HCT116 (cell line): ENCODE measurements around the gene LIN7B. TPM values are rescaled to one million over a fixed set of nuclear protein-coding genes. Genes with fewer than 3 reads are reported as not detected.

ENCODE experiments used
- ATAC-seq: fragments of 200-7000 bp; cut with Tn5 transposase; 2 replicates; pipeline ENCODE4 v1.9.1; 2020; ENCODE audit warnings: mild to moderate bottlenecking, moderate library complexity
- BruUV-seq: library from RNA; stranded (reverse); fragments of 400-500 nt; replicated peaks from 2 replicates; lab custom pipeline; 2021; lab: Mats Ljungman, UMichigan
- CTCF ChIA-PET: fragments of 300-600 bp; sonication (Branson Sonifier 250); formaldehyde crosslinking; loops from one replicate; lab custom pipeline; 2021; ENCODE audit warnings: antibody characterized with exemption; lab: Charles Lee
- POLR2A ChIA-PET: fragments of 300-600, 350-600 bp; sonication (Branson Sonifier 250); formaldehyde crosslinking; loops from one replicate; lab custom pipeline; 2021; ENCODE audit warnings: antibody characterized with exemption; lab: Charles Lee
- RAD21 ChIA-PET, 2 experiments: fragments of 300-600 bp; sonication (Branson Sonifier 250); formaldehyde crosslinking; loops; one replicate each; lab custom pipeline; 2023; ENCODE audit warnings: low total read pairs in 2 of 2; ENCODE audit not compliant: uncharacterized antibody in 2 of 2, unreplicated experiment in 2 of 2, low non-redundant PET in 1 of 2; lab: Charles Lee
- DNase-seq: peaks from one replicate; pipeline ENCODE4 v3.0.0-alpha.2; 2010; ENCODE audit warnings: low read depth, low spot score
- H2AFZ ChIP-seq: fragments of 200-600 bp; shearing (Covaris generic), sonication (generic); 2 replicates; pipeline ENCODE4 v1.6.1; 2017; ENCODE audit warnings: low read depth, mixed run types, mixed read lengths, antibody characterized with exemption, low read length; ENCODE audit not compliant: poor library complexity, severe bottlenecking
- H3K27ac ChIP-seq: 2 replicates; pipeline ENCODE4 v1.5.1; 2012; ENCODE audit warnings: low read depth, low read length
- H3K27me3 ChIP-seq: fragments of 200-600 bp; sonication (generic); 2 replicates; pipeline ENCODE4 v1.6.1; 2016; ENCODE audit warnings: mixed run types, low read length, mixed read lengths; ENCODE audit not compliant: insufficient read depth
- H3K36me3 ChIP-seq, 2 experiments: fragments of 200-500 bp in 1 of 2; fragments of 200-600 bp in 1 of 2; sonication (Bioruptor generic) in 1 of 2; sonication (generic) in 1 of 2; 2 replicates each; pipeline versions ENCODE4 v1.5.1 to v1.6.1; 2014 to 2016; ENCODE audit warnings: low read length in 2 of 2, inconsistent platforms in 1 of 2, mixed read lengths in 1 of 2, mixed run types in 1 of 2; ENCODE audit not compliant: insufficient read depth in 2 of 2, control insufficient read depth in 1 of 2
- H3K4me1 ChIP-seq, 2 experiments: fragments of 200-600 bp in 1 of 2; sonication (generic) in 1 of 2; 2 replicates each; pipeline versions ENCODE4 v1.5.1 to v1.6.1; 2012 to 2017; ENCODE audit warnings: low read length in 2 of 2, inconsistent platforms in 1 of 2, mild to moderate bottlenecking in 1 of 2, mixed read lengths in 1 of 2, mixed run types in 1 of 2, moderate library complexity in 1 of 2; ENCODE audit not compliant: insufficient read depth in 2 of 2, control insufficient read depth in 1 of 2
- H3K4me2 ChIP-seq: fragments of 200-600 bp; sonication (generic); 2 replicates; pipeline ENCODE4 v1.6.1; 2017; ENCODE audit warnings: mixed run types, low read length, mixed read lengths
- H3K4me3 ChIP-seq, 2 experiments: fragments of 200-600 bp in 1 of 2; sonication (generic) in 1 of 2; replicated peaks in 1 of 2; 2 replicates each; pipeline ENCODE4 v1.5.1; 2011 to 2016; ENCODE audit warnings: low read length in 2 of 2, control low read depth in 1 of 2, low read depth in 1 of 2, mild to moderate bottlenecking in 1 of 2, mixed read lengths in 1 of 2, mixed run types in 1 of 2
- H3K79me2 ChIP-seq: fragments of 200-600 bp; sonication (generic); 2 replicates; pipeline ENCODE4 v1.6.1; 2017; ENCODE audit warnings: mild to moderate bottlenecking, mixed run types, low read length, moderate library complexity, mixed read lengths; ENCODE audit not compliant: insufficient read depth
- H3K9ac ChIP-seq: fragments of 200-600 bp; sonication (generic); 2 replicates; pipeline ENCODE4 v1.6.1; 2016; ENCODE audit warnings: low read length, mixed read lengths
- H3K9me2 ChIP-seq: fragments of 200-600 bp; sonication (generic), shearing (Covaris generic); 2 replicates; pipeline ENCODE4 v1.6.1; 2017; ENCODE audit warnings: mixed run types, mild to moderate bottlenecking, moderate library complexity; ENCODE audit not compliant: insufficient read depth
- H3K9me3 ChIP-seq, 2 experiments: fragments of 200-500 bp in 1 of 2; fragments of 200-600 bp in 1 of 2; sonication (Bioruptor generic) in 1 of 2; sonication (generic) in 1 of 2; 2 replicates each; pipeline ENCODE4 v1.6.1; 2014 to 2017; ENCODE audit warnings: low read length in 2 of 2, mixed read lengths in 2 of 2, inconsistent platforms in 1 of 2, low read depth in 1 of 2, mild to moderate bottlenecking in 1 of 2, mixed run types in 1 of 2, moderate library complexity in 1 of 2; ENCODE audit not compliant: control insufficient read depth in 1 of 2, insufficient read depth in 1 of 2
- H4K20me1 ChIP-seq: fragments of 200-600 bp; sonication (generic), shearing (Covaris generic); 2 replicates; pipeline ENCODE4 v1.6.1; 2017; ENCODE audit warnings: mixed run types, mild to moderate bottlenecking, moderate library complexity; ENCODE audit not compliant: insufficient read depth
- ATF3 ChIP-seq: IDR thresholded peaks from 2 replicates; pipeline ENCODE4 v1.6.1; 2012
- CBX3 ChIP-seq: IDR thresholded peaks from 2 replicates; pipeline ENCODE4 v1.6.1; 2012; ENCODE audit warnings: low read depth
- EGR1 ChIP-seq: IDR thresholded peaks from 2 replicates; pipeline ENCODE4 v1.6.1; 2012; ENCODE audit warnings: low read depth
- EZH2phosphoT487 ChIP-seq: fragments of 200-600 bp; IDR thresholded peaks from 2 replicates; pipeline ENCODE4 v1.6.1; 2018; ENCODE audit warnings: antibody characterized with exemption, borderline replicate concordance
- RAD21 ChIP-seq: IDR thresholded peaks from 2 replicates; pipeline ENCODE4 v1.6.1; 2012; ENCODE audit warnings: low read depth, mild to moderate bottlenecking
- SP1 ChIP-seq: IDR thresholded peaks from 2 replicates; pipeline ENCODE4 v1.6.1; 2012; ENCODE audit warnings: low read depth
- SRF ChIP-seq: IDR thresholded peaks from 2 replicates; pipeline ENCODE4 v1.6.1; 2012; ENCODE audit warnings: low read depth
- ZBTB33 ChIP-seq: IDR thresholded peaks from 2 replicates; pipeline ENCODE4 v1.6.1; 2011; ENCODE audit warnings: mild to moderate bottlenecking, low read length, moderate library complexity; ENCODE audit not compliant: insufficient replicate concordance; ENCODE audit errors: extremely low read depth
- ZFX ChIP-seq: fragments of 450-650 bp; IDR thresholded peaks from 2 replicates; pipeline ENCODE4 v1.6.1; 2017
- intact Hi-C: fragments of 100-400 bp; cut with micrococcal nuclease; formaldehyde crosslinking; loops from 2 replicates; pipeline ENCODE4 v1.10.0; 2022
- total RNA-seq: library from RNA; stranded (reverse); gene quantifications from one replicate; pipeline ENCODE4 v1.2.1, GENCODE V29; 2021; ENCODE audit not compliant: unreplicated experiment

The LIN7B gene
- total RNA-seq, 1 experiment from 2014 or later, result 7.2 TPM

- Histone ChIP-seq H3K79me2 (peaks cover 8% of the 10 kb centered on the region), H3K36me3 (no peaks in the 10 kb centered on the region), H3K4me3 (no peak overlapping the region), H3K4me2 (no peak overlapping the region), H3K4me1 (peaks cover 19 to 47% of the 10 kb centered on the region in 2 experiments), H3K9ac (no peak overlapping the region), H3K27ac (no peak overlapping the region), H3K9me2 (no peaks in the 10 kb centered on the region), H3K27me3 (no peaks in the 10 kb centered on the region), H4K20me1 (no peaks in the 10 kb centered on the region), H2AFZ (no peak overlapping the region), H3K9me3 (no peaks in the 10 kb centered on the region)
- ChIA-PET POLR2A (no interaction called here), RAD21 (no interaction called here), CTCF (no interaction called here)
- DNase-seq (no peak), ATAC-seq (no peak)
- TF ChIP-seq ATF3, result no peak
- no peak for TF ChIP-seq EZH2phosphoT487
- TF ChIP-seq ZFX, result no peak
- TF ChIP-seq SRF, result no peak
- TF ChIP-seq SP1, result no peak
- no peak for TF ChIP-seq CBX3
- TF ChIP-seq ZBTB33, result no peak
- TF ChIP-seq RAD21, result no peak
- TF ChIP-seq EGR1, result no peak
- BruUV-seq, result no TSS peak
- intact Hi-C loops, result no loop called here
Measured at GRCh38 chr19:49154279-49154678, 40.1 kb downstream of the LIN7B start.
